ENCODE data around the gene TFR2.

DNA sequence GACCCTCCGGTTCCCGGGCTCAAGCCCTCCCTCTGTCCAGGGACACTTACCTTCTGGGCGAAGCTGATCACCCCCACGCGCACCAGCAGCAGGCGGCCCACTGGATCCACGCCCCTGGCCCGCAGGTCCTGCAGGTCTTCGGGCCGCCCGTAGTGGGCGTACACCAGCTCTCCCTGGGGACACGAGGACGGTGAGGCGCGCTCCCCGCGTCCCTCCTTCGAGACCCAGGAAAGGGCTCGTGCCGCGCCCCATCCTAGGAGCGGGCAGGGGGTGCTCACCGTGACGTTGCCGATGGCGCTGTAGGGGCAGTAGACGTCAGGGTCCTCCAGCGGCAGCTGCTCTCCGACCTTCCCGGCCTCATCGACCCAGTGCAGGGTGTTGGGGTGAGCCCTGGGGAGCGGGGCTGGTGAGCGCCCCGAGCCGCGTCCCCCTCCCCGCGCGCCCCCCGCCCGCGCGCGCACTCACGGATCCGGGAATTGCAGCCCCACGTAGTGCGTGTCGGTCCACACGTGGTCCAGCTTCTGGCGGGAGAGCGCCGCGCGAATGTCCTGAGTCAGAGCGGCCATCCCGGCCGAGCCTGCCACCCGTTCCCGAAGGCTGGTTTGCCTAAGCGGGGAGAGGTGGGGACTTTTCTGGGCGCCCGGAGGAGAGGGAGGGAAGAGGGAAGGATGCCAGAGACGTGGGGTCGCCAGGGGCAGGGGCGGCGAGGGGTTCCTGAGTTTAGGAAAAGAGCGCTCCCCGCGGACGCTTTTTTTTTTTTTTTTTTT lies 8.2 kb downstream of the TFR2 start:
- TF ChIP-seq, protein P1, sequence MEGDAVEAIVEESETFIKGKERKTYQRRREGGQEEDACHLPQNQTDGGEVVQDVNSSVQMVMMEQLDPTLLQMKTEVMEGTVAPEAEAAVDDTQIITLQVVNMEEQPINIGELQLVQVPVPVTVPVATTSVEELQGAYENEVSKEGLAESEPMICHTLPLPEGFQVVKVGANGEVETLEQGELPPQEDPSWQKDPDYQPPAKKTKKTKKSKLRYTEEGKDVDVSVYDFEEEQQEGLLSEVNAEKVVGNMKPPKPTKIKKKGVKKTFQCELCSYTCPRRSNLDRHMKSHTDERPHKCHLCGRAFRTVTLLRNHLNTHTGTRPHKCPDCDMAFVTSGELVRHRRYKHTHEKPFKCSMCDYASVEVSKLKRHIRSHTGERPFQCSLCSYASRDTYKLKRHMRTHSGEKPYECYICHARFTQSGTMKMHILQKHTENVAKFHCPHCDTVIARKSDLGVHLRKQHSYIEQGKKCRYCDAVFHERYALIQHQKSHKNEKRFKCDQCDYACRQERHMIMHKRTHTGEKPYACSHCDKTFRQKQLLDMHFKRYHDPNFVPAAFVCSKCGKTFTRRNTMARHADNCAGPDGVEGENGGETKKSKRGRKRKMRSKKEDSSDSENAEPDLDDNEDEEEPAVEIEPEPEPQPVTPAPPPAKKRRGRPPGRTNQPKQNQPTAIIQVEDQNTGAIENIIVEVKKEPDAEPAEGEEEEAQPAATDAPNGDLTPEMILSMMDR (IDR thresholded peaks at IDR 0.05), result peak in 6 of 12 donors; percentile 6 to 43 (median 26)
- no peak for TF ChIP-seq POLR2A (IDR thresholded peaks at IDR 0.05)

Measured in heart left ventricle (tissue), 13 donors.